GM23338 (cell line): ENCODE results near the gene HIVEP3. TPM values are rescaled to one million over a fixed set of nuclear protein-coding genes. Genes with fewer than 3 reads are reported as not detected.

Source experiments
- ATAC-seq: fragments of 200-7000 bp; cut with Tn5 transposase; 3 replicates; pipeline ENCODE4 v1.9.1; 2020
- DNase-seq: peaks from one replicate; pipeline ENCODE4 v3.0.0-alpha.2; 2015; ENCODE audit warnings: low spot score
- H2AFZ ChIP-seq: fragments of 200-600 bp; sonication (generic); 2 replicates; pipeline ENCODE4 v1.8.0; 2016; ENCODE audit warnings: antibody characterized with exemption, mild to moderate bottlenecking, moderate library complexity
- H3F3A ChIP-seq: fragments of 200-600 bp; sonication (generic); replicated peaks from 2 replicates; pipeline ENCODE4 v1.8.0; 2017; ENCODE audit warnings: antibody characterized with exemption, mixed run types, low read depth
- H3K27ac ChIP-seq: fragments of 200-600 bp; sonication (generic); 2 replicates; pipeline ENCODE4 v1.6.1; 2016; ENCODE audit warnings: low read depth
- H3K27me3 ChIP-seq: fragments of 200-600 bp; sonication (generic); 2 replicates; pipeline ENCODE4 v1.8.0; 2016; ENCODE audit warnings: mild to moderate bottlenecking, mixed run types, moderate library complexity; ENCODE audit not compliant: insufficient read depth
- H3K36me3 ChIP-seq: fragments of 200-600 bp; sonication (generic); 2 replicates; pipeline ENCODE4 v1.8.0; 2016; ENCODE audit warnings: mild to moderate bottlenecking; ENCODE audit not compliant: insufficient read depth
- H3K4me1 ChIP-seq: fragments of 200-600 bp; sonication (generic); 2 replicates; pipeline ENCODE4 v1.8.0; 2016; ENCODE audit warnings: mild to moderate bottlenecking, moderate library complexity; ENCODE audit not compliant: insufficient read depth
- H3K4me2 ChIP-seq: fragments of 200-600 bp; sonication (generic); 2 replicates; pipeline ENCODE4 v1.7.1; 2017; ENCODE audit warnings: mixed run types
- H3K4me3 ChIP-seq: fragments of 200-600 bp; sonication (generic); 2 replicates; pipeline ENCODE4 v1.6.1; 2016; ENCODE audit warnings: mixed run types
- H3K79me2 ChIP-seq: fragments of 200-600 bp; sonication (generic); replicated peaks from 2 replicates; pipeline ENCODE4 v1.8.0; 2017; ENCODE audit warnings: mild to moderate bottlenecking; ENCODE audit not compliant: insufficient read depth
- H3K9me2 ChIP-seq: fragments of 200-600 bp; sonication (generic); 2 replicates; pipeline ENCODE4 v1.8.0; 2017; ENCODE audit not compliant: insufficient read depth
- H4K20me1 ChIP-seq: fragments of 200-600 bp; sonication (generic); replicated peaks from 2 replicates; pipeline ENCODE4 v1.8.0; 2017; ENCODE audit warnings: mild to moderate bottlenecking; ENCODE audit not compliant: insufficient read depth
- H3K27ac Mint-ChIP-seq: 2 replicates; pipeline ENCODE4 v1.8.0; 2020; ENCODE audit warnings: inconsistent platforms, mild to moderate bottlenecking, moderate library complexity, mixed read lengths
- H3K27me3 Mint-ChIP-seq: 3 replicates; pipeline ENCODE4 v1.8.0; 2022; ENCODE audit warnings: low read depth, mild to moderate bottlenecking, moderate library complexity, mixed read lengths, inconsistent platforms; ENCODE audit not compliant: insufficient read depth, poor library complexity
- H3K36me3 Mint-ChIP-seq: 3 replicates; pipeline ENCODE4 v1.8.0; 2021; ENCODE audit warnings: low read depth, mild to moderate bottlenecking, inconsistent platforms, moderate library complexity, mixed read lengths
- H3K4me1 Mint-ChIP-seq: 3 replicates; pipeline ENCODE4 v1.8.0; 2020; ENCODE audit warnings: mild to moderate bottlenecking, inconsistent platforms, mixed read lengths
- H3K4me3 Mint-ChIP-seq: 3 replicates; pipeline ENCODE4 v1.8.0; 2021; ENCODE audit warnings: moderate library complexity, mild to moderate bottlenecking, inconsistent platforms, mixed read lengths
- H3K9me3 Mint-ChIP-seq: 3 replicates; pipeline ENCODE4 v1.8.0; 2020; ENCODE audit warnings: moderate library complexity, mild to moderate bottlenecking, inconsistent platforms, mixed read lengths
- CREB1 ChIP-seq: fragments of 250-450 bp; sonication (Bioruptor Pico); IDR thresholded peaks from 2 replicates; pipeline ENCODE4 v1.5.0; 2020; ENCODE audit warnings: low read depth, mild to moderate bottlenecking, moderate library complexity
- CTCF ChIP-seq, 2 experiments: fragments of 200-600 bp in 1 of 2; sonication (generic) in 1 of 2; conservative IDR thresholded peaks; 2 replicates each; pipeline versions ENCODE4 v1.5.1 to v1.6.1; 2016 to 2017; ENCODE audit warnings: antibody characterized with exemption in 2 of 2, low read depth in 2 of 2, mild to moderate bottlenecking in 2 of 2, moderate library complexity in 1 of 2
- ETS1 ChIP-seq: IDR thresholded peaks from 2 replicates; pipeline ENCODE4 v1.6.1; 2016; ENCODE audit warnings: antibody characterized with exemption
- EZH2 ChIP-seq: fragments of 200-600 bp; sonication (generic); IDR thresholded peaks from one replicate; pipeline ENCODE4 v1.8.0; 2017; ENCODE audit warnings: antibody characterized with exemption, mild to moderate bottlenecking, low read depth; ENCODE audit not compliant: unreplicated experiment
- EZH2phosphoT487 ChIP-seq: fragments of 200-600 bp; sonication (generic); IDR thresholded peaks from one replicate; pipeline ENCODE4 v1.8.1; 2018; ENCODE audit warnings: antibody characterized with exemption; ENCODE audit not compliant: unreplicated experiment
- JUNB ChIP-seq: IDR thresholded peaks from one replicate; pipeline ENCODE4 v1.6.1; 2016; ENCODE audit warnings: antibody characterized with exemption; ENCODE audit not compliant: unreplicated experiment
- NANOG ChIP-seq: IDR thresholded peaks from 2 replicates; pipeline ENCODE4 v1.6.1; 2016; ENCODE audit warnings: antibody characterized with exemption, borderline replicate concordance
- POLR2AphosphoS5 ChIP-seq: IDR thresholded peaks from 2 replicates; pipeline ENCODE4 v1.6.1; 2016; ENCODE audit warnings: antibody characterized with exemption, low read depth
- REST ChIP-seq: IDR thresholded peaks from one replicate; pipeline ENCODE4 v1.6.1; 2018; ENCODE audit warnings: antibody characterized with exemption; ENCODE audit not compliant: unreplicated experiment
- STAT1 ChIP-seq: IDR thresholded peaks from one replicate; pipeline ENCODE4 v1.6.1; 2016; ENCODE audit warnings: antibody characterized with exemption; ENCODE audit not compliant: unreplicated experiment
- ZNF114 ChIP-seq: fragments of 250-450 bp; sonication (Bioruptor Pico); IDR thresholded peaks from 2 replicates; pipeline ENCODE4 v1.5.0; 2020; ENCODE audit warnings: mild to moderate bottlenecking, moderate library complexity
- ZNF331 ChIP-seq: fragments of 250-450 bp; sonication (Bioruptor Pico); IDR thresholded peaks from 2 replicates; pipeline ENCODE4 v1.5.0; 2020; ENCODE audit warnings: low read depth, mild to moderate bottlenecking, moderate library complexity
- ZNF462 ChIP-seq: fragments of 250-450 bp; sonication (Bioruptor Pico); IDR thresholded peaks from 2 replicates; pipeline ENCODE4 v1.5.0; 2020; ENCODE audit warnings: mild to moderate bottlenecking, moderate library complexity
- polyA plus RNA-seq: library from polyadenylated mRNA; unstranded; fragments of >200 nt; fragmentation: Nextera tagmentation; extraction: Ambion mirVana; gene quantifications from 2 replicates; pipeline ENCODE4 v1.2.1, GENCODE V29; 2016
- total RNA-seq: library from RNA; depleted of rRNA; stranded (reverse); fragments of >200 nt; shearing (Covaris generic); gene quantifications from 2 replicates; pipeline ENCODE4 v1.2.3, GENCODE V29; 2014

Gene HIVEP3
- total and polyA plus RNA-seq, 2 experiments from 2014 or later = 0.14 to 0.24 TPM

GRCh38 chr1:41812453-41812852 is 106.3 kb downstream of the HIVEP3 start:
- Mint-ChIP-seq H3K4me3 (no peak overlapping the region), H3K4me1 (peaks cover 11% of the 10 kb centered on the region), H3K36me3 (no peaks in the 10 kb centered on the region), H3K9me3 (no peaks in the 10 kb centered on the region), H3K27ac (peak overlapping the region; percentile 51; the same call in 1 of the 2 replicates), H3K27me3 (peaks cover 1% of the 10 kb centered on the region)
- no peak for DNase-seq
- Histone ChIP-seq H3K4me2 (no peak overlapping the region), H3K4me3 (no peak overlapping the region), H4K20me1 (no peaks in the 10 kb centered on the region), H3F3A (no peaks in the 10 kb centered on the region), H3K9me2 (0 out of 2 replicates have a peak, but pooled peaks cover 3% of the 10 kb centered on the region), H3K27ac (no peak overlapping the region), H2AFZ (no peak overlapping the region), H3K27me3 (no peaks in the 10 kb centered on the region), H3K79me2 (no peaks in the 10 kb centered on the region), H3K36me3 (no peaks in the 10 kb centered on the region), H3K4me1 (no peaks in the 10 kb centered on the region)
- TF ChIP-seq EZH2phosphoT487 = no peak
- no peak for TF ChIP-seq CREB1 (CRISPR knock-in tag)
- no peak for TF ChIP-seq REST
- TF ChIP-seq NANOG = no peak
- TF ChIP-seq ETS1 = no peak
- TF ChIP-seq STAT1 = no peak
- TF ChIP-seq JUNB = no peak
- TF ChIP-seq CTCF (conservative IDR thresholded peaks at IDR 0.05; ENCODE audit: low read depth in 2 of 2) = no peak
- TF ChIP-seq ZNF462 (CRISPR knock-in tag) = no peak
- TF ChIP-seq EZH2 = no peak
- TF ChIP-seq ZNF114 = no peak
- TF ChIP-seq POLR2AphosphoS5 = no peak
- TF ChIP-seq ZNF331 (CRISPR knock-in tag) = no peak
- ATAC-seq = no peak
